H9 (cell line): ENCODE results near the gene ANTXRL. TPM values are rescaled to one million over a fixed set of nuclear protein-coding genes. Genes with fewer than 3 reads are reported as not detected.

Experiments
- DNase-seq: peaks from one replicate; pipeline ENCODE4 v3.0.0-alpha.2; 2017
- H2AFZ ChIP-seq: one replicate; pipeline ENCODE4 v1.6.1; 2013; ENCODE audit warnings: mild to moderate bottlenecking, low read length, control low read depth, moderate library complexity
- H2AK5ac ChIP-seq: 2 replicates; pipeline ENCODE4 v1.6.1; 2013; ENCODE audit warnings: low read length, control low read depth, mixed read lengths; ENCODE audit not compliant: insufficient read length
- H2BK120ac ChIP-seq: one replicate; pipeline ENCODE4 v1.6.1; 2013; ENCODE audit warnings: low read depth, mild to moderate bottlenecking, low read length, control low read depth, inconsistent platforms; ENCODE audit not compliant: poor library complexity, severe bottlenecking
- H2BK12ac ChIP-seq: 2 replicates; pipeline ENCODE4 v1.6.1; 2013; ENCODE audit warnings: low read length, control low read depth, mixed read lengths, low read depth; ENCODE audit not compliant: insufficient read length
- H2BK15ac ChIP-seq: 2 replicates; pipeline ENCODE4 v1.6.1; 2013; ENCODE audit warnings: low read depth, low read length, control low read depth
- H2BK20ac ChIP-seq: one replicate; pipeline ENCODE4 v1.6.1; 2013; ENCODE audit warnings: low read depth, mild to moderate bottlenecking, low read length, control low read depth, inconsistent platforms; ENCODE audit not compliant: poor library complexity, severe bottlenecking
- H2BK5ac ChIP-seq: 2 replicates; pipeline ENCODE4 v1.6.1; 2013; ENCODE audit warnings: low read length, control low read depth, mixed read lengths; ENCODE audit not compliant: insufficient read length
- H3K14ac ChIP-seq: 2 replicates; pipeline ENCODE4 v1.6.1; 2013; ENCODE audit warnings: low read length, control low read depth; ENCODE audit not compliant: insufficient read depth
- H3K18ac ChIP-seq: 2 replicates; pipeline ENCODE4 v1.6.1; 2013; ENCODE audit warnings: low read depth, mild to moderate bottlenecking, mixed read lengths, low read length, control low read depth; ENCODE audit not compliant: insufficient read length
- H3K23ac ChIP-seq: 2 replicates; pipeline ENCODE4 v1.6.1; 2013; ENCODE audit warnings: low read length, control low read depth, mixed read lengths, low read depth; ENCODE audit not compliant: insufficient read length
- H3K23me2 ChIP-seq: 2 replicates; pipeline ENCODE4 v1.6.1; 2013; ENCODE audit warnings: low read depth, mild to moderate bottlenecking, mixed read lengths, low read length, control low read depth; ENCODE audit not compliant: insufficient read length, poor library complexity, severe bottlenecking
- H3K27ac ChIP-seq: 2 replicates; pipeline ENCODE4 v1.5.1; 2013; ENCODE audit warnings: low read length, control low read depth, mixed read lengths, low read depth; ENCODE audit not compliant: insufficient read length
- H3K27me3 ChIP-seq: 2 replicates; pipeline ENCODE4 v1.6.1; 2013; ENCODE audit warnings: low read length, control low read depth, inconsistent platforms; ENCODE audit not compliant: insufficient read depth
- H3K4ac ChIP-seq: 2 replicates; pipeline ENCODE4 v1.6.1; 2013; ENCODE audit warnings: low read depth, mild to moderate bottlenecking, control low read depth, inconsistent platforms, low read length, moderate library complexity
- H3K4me1 ChIP-seq: 2 replicates; pipeline ENCODE4 v1.6.1; 2013; ENCODE audit warnings: low read length, control low read depth, inconsistent platforms; ENCODE audit not compliant: insufficient read depth
- H3K4me2 ChIP-seq: 2 replicates; pipeline ENCODE4 v1.6.1; 2013; ENCODE audit warnings: low read length, control low read depth, mixed read lengths; ENCODE audit not compliant: insufficient read length, insufficient read depth
- H3K56ac ChIP-seq: 2 replicates; pipeline ENCODE4 v1.6.1; 2013; ENCODE audit warnings: low read depth, mild to moderate bottlenecking, mixed read lengths, low read length, control low read depth; ENCODE audit not compliant: insufficient read length
- H3K79me1 ChIP-seq: 2 replicates; pipeline ENCODE4 v1.6.1; 2013; ENCODE audit warnings: low read depth, mild to moderate bottlenecking, moderate library complexity, low read length, control low read depth, inconsistent platforms; ENCODE audit not compliant: insufficient read depth, poor library complexity, severe bottlenecking
- H3K79me2 ChIP-seq: 2 replicates; pipeline ENCODE4 v1.6.1; 2013; ENCODE audit warnings: low read length, control low read depth, inconsistent platforms; ENCODE audit not compliant: insufficient read depth
- H3K9ac ChIP-seq: 2 replicates; pipeline ENCODE4 v1.6.1; 2013; ENCODE audit warnings: low read length, control low read depth, mixed read lengths; ENCODE audit not compliant: insufficient read length; ENCODE audit errors: extremely low read depth
- H3K9me3 ChIP-seq: one replicate; pipeline ENCODE4 v1.6.1; 2013; ENCODE audit warnings: low read depth, low read length, inconsistent platforms; ENCODE audit not compliant: control insufficient read depth
- H3T11ph ChIP-seq: one replicate; pipeline ENCODE4 v1.6.1; 2013; ENCODE audit warnings: mild to moderate bottlenecking, low read length, control low read depth, inconsistent platforms
- H4K20me1 ChIP-seq: one replicate; pipeline ENCODE4 v1.6.1; 2013; ENCODE audit not compliant: control insufficient read depth, insufficient read length, insufficient read depth
- H4K5ac ChIP-seq: 2 replicates; pipeline ENCODE4 v1.6.1; 2013; ENCODE audit warnings: low read depth, mild to moderate bottlenecking, mixed read lengths, low read length, control low read depth; ENCODE audit not compliant: insufficient read length
- H4K8ac ChIP-seq: replicated peaks from 2 replicates; pipeline ENCODE4 v1.6.1; 2013; ENCODE audit warnings: low read length, control low read depth, mixed read lengths, low read depth; ENCODE audit not compliant: insufficient read length
- H4K91ac ChIP-seq: 2 replicates; pipeline ENCODE4 v1.6.1; 2013; ENCODE audit warnings: low read depth, mild to moderate bottlenecking, moderate library complexity, mixed read lengths, low read length, control low read depth; ENCODE audit not compliant: insufficient read length
- H3K27ac Mint-ChIP-seq, 3 experiments: 2 replicates in 2 of 3; 3 replicates in 1 of 3; pipeline ENCODE4 v1.8.0; 2020 to 2021; ENCODE audit warnings: mixed read lengths in 3 of 3, mild to moderate bottlenecking in 1 of 3, moderate library complexity in 1 of 3
- H3K27me3 Mint-ChIP-seq: 2 replicates; pipeline ENCODE4 v1.8.0; 2021; ENCODE audit warnings: low read depth, mild to moderate bottlenecking, moderate library complexity, mixed read lengths
- H3K36me3 Mint-ChIP-seq, 3 experiments: 2 replicates in 2 of 3; 3 replicates in 1 of 3; pipeline ENCODE4 v1.8.0; 2020 to 2021; ENCODE audit warnings: low read depth in 3 of 3, mixed read lengths in 3 of 3; ENCODE audit not compliant: insufficient read depth in 1 of 3
- H3K4me1 Mint-ChIP-seq, 2 experiments: 2 replicates each; pipeline ENCODE4 v1.8.0; 2020; ENCODE audit warnings: mixed read lengths in 2 of 2
- H3K4me3 Mint-ChIP-seq, 2 experiments: 2 replicates in 1 of 2; 3 replicates in 1 of 2; pipeline ENCODE4 v1.8.0; 2020 to 2021; ENCODE audit warnings: mild to moderate bottlenecking in 2 of 2, mixed read lengths in 2 of 2, moderate library complexity in 1 of 2
- H3K9me3 Mint-ChIP-seq, 2 experiments: 2 replicates in 1 of 2; 3 replicates in 1 of 2; pipeline ENCODE4 v1.8.0; 2020; ENCODE audit warnings: mild to moderate bottlenecking in 2 of 2, mixed read lengths in 2 of 2, moderate library complexity in 1 of 2
- CTCF ChIP-seq: fragments of 200-600 bp; sonication (generic); conservative IDR thresholded peaks from 3 replicates; pipeline ENCODE4 v1.8.0; 2021; ENCODE audit warnings: antibody characterized with exemption, mild to moderate bottlenecking
- WGBS: extraction: QIAGEN DNeasy Blood & Tissue Kit; methylation state at CpG from one replicate; pipeline ENCODE4 v1.1.7; 2013; ENCODE audit warnings: missing lambda C conversion rate, low lambda C conversion rate, mixed read lengths; ENCODE audit not compliant: insufficient read length; ENCODE audit errors: extremely low coverage; 5-methylcytosine and 5-hydroxymethylcytosine counted together
- total RNA-seq: library from RNA; stranded (reverse); gene quantifications from 2 replicates; pipeline ENCODE4 v1.2.1, GENCODE V29; 2021

The ANTXRL gene
- total RNA-seq, 1 experiment from 2014 or later = not detected

- Histone ChIP-seq H3K4me1 (0 out of 2 replicates have a peak, but pooled peaks cover 2% of the 10 kb centered on the region), H3T11ph (no peak overlapping the region), H2BK15ac (no peak overlapping the region), H3K9ac (no peak overlapping the region), H4K8ac (no peak overlapping the region), H3K56ac (no peak overlapping the region), H2AFZ (no peak overlapping the region), H3K23ac (no peak overlapping the region), H4K20me1 (no peaks in the 10 kb centered on the region), H2BK20ac (no peak overlapping the region), H4K91ac (no peak overlapping the region), H3K18ac (no peak overlapping the region), H2BK12ac (no peak overlapping the region), H3K9me3 (no peaks in the 10 kb centered on the region), H2BK120ac (no peak overlapping the region), H3K4ac (no peak overlapping the region), H3K79me1 (no peaks in the 10 kb centered on the region), H3K27ac (no peak overlapping the region), H3K79me2 (no peaks in the 10 kb centered on the region), H2BK5ac (no peak overlapping the region), H3K27me3 (peaks cover 3% of the 10 kb centered on the region; the same call in 1 of the 2 replicates), H3K4me2 (no peak overlapping the region), H3K23me2 (peaks cover 2% of the 10 kb centered on the region), H3K14ac (no peak overlapping the region), H4K5ac (no peak overlapping the region), H2AK5ac (no peak overlapping the region)
- no peaks in the 10 kb centered on the region; a peak in 1 of 5 replicates for H3K9me3 Mint-ChIP-seq
- no peak for DNase-seq
- TF ChIP-seq CTCF = no peak
- H3K27ac Mint-ChIP-seq = no peak overlapping the region
- H3K4me1 Mint-ChIP-seq = peaks cover 30 to 34% of the 10 kb centered on the region in 2 experiments
- WGBS = no CpG with 5 or more reads among the region's 6 CpGs
- no peaks in the 10 kb centered on the region for H3K36me3 Mint-ChIP-seq
- H3K27me3 Mint-ChIP-seq = peaks cover 26% of the 10 kb centered on the region
- no peak overlapping the region for H3K4me3 Mint-ChIP-seq
These were observed 1.9 kb downstream of the ANTXRL start for GRCh38 chr10:46288601-46289206.
